ENCODE measurements around the gene TERT. TPM values are rescaled to one million over a fixed set of nuclear protein-coding genes. Genes with fewer than 3 reads are reported as not detected.

Gene TERT
- total and polyA plus RNA-seq, 2 donors (not counting 1 experiment from before 2014, with no cell fraction given): 0.24 to 0.39 TPM

- Histone ChIP-seq H3K4me2 (replicated peaks; ENCODE audit: low read depth, low read length, poor library complexity, severe bottlenecking) (no peak overlapping the region), H3K4me3 (ENCODE audit: control extremely low read depth in 1 of 5, extremely low read depth in 1 of 5, insufficient read depth in 1 of 5, low read depth in 2 of 5, low read length in 4 of 5) (no peak overlapping the region), H3K36me3 (replicated peaks in 1 of 2; ENCODE audit: control extremely low read depth in 1 of 2, control insufficient read depth in 1 of 2, extremely low read depth in 1 of 2, insufficient read depth in 2 of 2, low read length in 1 of 2) (no peaks in the 10 kb centered on the region), H3K27me3 (replicated peaks in 1 of 4; ENCODE audit: control extremely low read depth in 1 of 4, control insufficient read depth in 3 of 4, insufficient read depth in 4 of 4, low read length in 3 of 4) (no peaks in the 10 kb centered on the region), H2AFZ (ENCODE audit: insufficient read depth, low read depth, low read length, poor library complexity, severe bottlenecking) (no peak overlapping the region), H3K79me2 (ENCODE audit: control insufficient read depth, insufficient read depth, low read length) (no peaks in the 10 kb centered on the region), H4K20me1 (ENCODE audit: control insufficient read depth, insufficient read depth, low read length, poor library complexity, severe bottlenecking) (no peaks in the 10 kb centered on the region), H3K9ac (ENCODE audit: low read length) (no peak overlapping the region), H3K9me3 (ENCODE audit: control extremely low read depth in 1 of 3, control insufficient read depth in 2 of 3, insufficient read depth in 1 of 3, low read length in 2 of 3) (no peaks in the 10 kb centered on the region), H3K4me1 (ENCODE audit: control insufficient read depth in 2 of 2, insufficient read depth in 2 of 2, low read length in 2 of 2) (no peaks in the 10 kb centered on the region), H3K27ac (ENCODE audit: low read length in 2 of 2) (no peak overlapping the region)
- H3K27ac Mint-ChIP-seq: no peak overlapping the region
- H3K9me3 Mint-ChIP-seq (ENCODE audit: insufficient read depth): peaks cover 3% of the 10 kb centered on the region
- peaks cover 2% of the 10 kb centered on the region for H3K4me1 Mint-ChIP-seq
- ChIA-PET POLR2A (no interaction called here), CTCF (no interaction called here)
- no peaks in the 10 kb centered on the region for H3K27me3 Mint-ChIP-seq
- DNase-seq (no peak), ATAC-seq (ENCODE audit: low read depth) (no peak)
- H3K4me3 Mint-ChIP-seq: no peak overlapping the region
- no peak for TF ChIP-seq EZH2 (IDR thresholded peaks at IDR 0.05; ENCODE audit: borderline replicate concordance, insufficient read depth, low read depth, low read length, poor library complexity, severe bottlenecking)
- no peak for TF ChIP-seq CTCF (IDR thresholded peaks at IDR 0.05)
- intact Hi-C loops (cut with micrococcal nuclease): no loop called here
- WGBS (ENCODE audit: insufficient coverage): 100% methylated on average over 2 of the region's 2 CpGs
Measured at GRCh38 chr5:1302258-1302657, 7.4 kb upstream of the TERT start.

GRCh38 chr5:1300581-1301083, 5.8 kb upstream of the TERT start:
- H3K27ac ChIP-seq (ENCODE audit: low read length in 2 of 2): no peak overlapping the region
- peaks cover 3% of the 10 kb centered on the region for H3K27me3 Mint-ChIP-seq

More at GRCh38 chr5:1300581-1301083, 5.8 kb upstream of the TERT start:
- Histone ChIP-seq H3K27me3 (replicated peaks in 1 of 4; ENCODE audit: control extremely low read depth in 1 of 4, control insufficient read depth in 3 of 4, insufficient read depth in 4 of 4, low read length in 3 of 4) (peaks cover 0 to 3% (median 0%) of the 10 kb centered on the region in 4 experiments), H2AFZ (ENCODE audit: insufficient read depth, low read depth, low read length, poor library complexity, severe bottlenecking) (no peak overlapping the region), H3K9ac (ENCODE audit: low read length) (no peak overlapping the region), H4K20me1 (ENCODE audit: control insufficient read depth, insufficient read depth, low read length, poor library complexity, severe bottlenecking) (no peaks in the 10 kb centered on the region), H3K4me1 (ENCODE audit: control insufficient read depth in 2 of 2, insufficient read depth in 2 of 2, low read length in 2 of 2) (peaks cover 0 to 1% of the 10 kb centered on the region in 2 donors), H3K79me2 (ENCODE audit: control insufficient read depth, insufficient read depth, low read length) (no peaks in the 10 kb centered on the region), H3K4me3 (ENCODE audit: control extremely low read depth in 1 of 5, extremely low read depth in 1 of 5, insufficient read depth in 1 of 5, low read depth in 2 of 5, low read length in 4 of 5) (no peak overlapping the region), H3K36me3 (replicated peaks in 1 of 2; ENCODE audit: control extremely low read depth in 1 of 2, control insufficient read depth in 1 of 2, extremely low read depth in 1 of 2, insufficient read depth in 2 of 2, low read length in 1 of 2) (no peaks in the 10 kb centered on the region), H3K4me2 (replicated peaks; ENCODE audit: low read depth, low read length, poor library complexity, severe bottlenecking) (no peak overlapping the region), H3K9me3 (ENCODE audit: control extremely low read depth in 1 of 3, control insufficient read depth in 2 of 3, insufficient read depth in 1 of 3, low read length in 2 of 3) (no peaks in the 10 kb centered on the region)
- Mint-ChIP-seq H3K27ac (no peak overlapping the region), H3K9me3 (ENCODE audit: insufficient read depth) (peaks cover 3% of the 10 kb centered on the region), H3K4me3 (no peak overlapping the region), H3K4me1 (peaks cover 10% of the 10 kb centered on the region)
- POLR2A ChIA-PET: no interaction called here
- no peak for TF ChIP-seq CTCF (IDR thresholded peaks at IDR 0.05)
- TF ChIP-seq EZH2 (IDR thresholded peaks at IDR 0.05; ENCODE audit: borderline replicate concordance, insufficient read depth, low read depth, low read length, poor library complexity, severe bottlenecking): no peak
- ATAC-seq (ENCODE audit: low read depth) (no peak), DNase-seq (no peak)
- CTCF ChIA-PET: no interaction called here
- 98% methylated on average over 11 of the region's 20 CpGs for WGBS (ENCODE audit: insufficient coverage)
- intact Hi-C loops (cut with micrococcal nuclease): no loop called here
